Cardiac fibroblast (primary cell): ENCODE measurements around the gene CTU1.
A peak's percentile ranks its signal among the peaks of the same experiment; 100 is the strongest.

Source experiments
- DNase-seq, 2 donors: peaks; one replicate each; pipeline versions ENCODE4 v3.0.0 to v3.0.0-alpha.2; 2010; ENCODE audit warnings: low read depth in 2 of 2
- H3K4me3 ChIP-seq, 2 donors: replicated peaks in 1 of 2; 1 replicate in 1 of 2; 2 replicates in 1 of 2; pipeline ENCODE4 v1.5.1; 2011; ENCODE audit warnings: low read depth in 2 of 2, low read length in 2 of 2, mild to moderate bottlenecking in 2 of 2, moderate library complexity in 1 of 2
- CTCF ChIP-seq: IDR thresholded peaks from one replicate; pipeline ENCODE4 v1.5.1; 2011; ENCODE audit warnings: low read depth, mild to moderate bottlenecking, low read length, inconsistent platforms

The CTU1 gene

GRCh38 chr19:51108805-51109146, 567 bp upstream of the CTU1 start:
- TF ChIP-seq CTCF, result no peak

GRCh38 chr19:51107406-51108065, 673 bp downstream of the CTU1 start:
- H3K4me3 ChIP-seq, result peak overlapping the region; percentile 71 to 86
- DNase-seq, result peak; percentile 14 to 54
- TF ChIP-seq CTCF, result no peak

More at GRCh38 chr19:51108805-51109146, 567 bp upstream of the CTU1 start:
- no peak for DNase-seq
- peak overlapping the region; percentile 58 to 71 for H3K4me3 ChIP-seq

GRCh38 chr19:51103926-51104341, 4.3 kb downstream of the CTU1 start:
- DNase-seq, result no peak
- no peak overlapping the region for H3K4me3 ChIP-seq
- no peak for TF ChIP-seq CTCF

- DNase-seq, result no peak
- no peak overlapping the region for H3K4me3 ChIP-seq
- no peak for TF ChIP-seq CTCF
Measured at GRCh38 chr19:51102991-51103390, 5.2 kb downstream of the CTU1 start.

GRCh38 chr19:51101171-51101865, 6.9 kb downstream of the CTU1 start:
- peak in 1 of 2 donors; percentile 20 for DNase-seq
- no peak overlapping the region for H3K4me3 ChIP-seq
- TF ChIP-seq CTCF, result no peak

- DNase-seq, result no peak
- H3K4me3 ChIP-seq, result no peak overlapping the region
- no peak for TF ChIP-seq CTCF
Measured at GRCh38 chr19:51100601-51101000, 7.6 kb downstream of the CTU1 start.
